Chondrocyte (in vitro differentiated cells): ENCODE results near the gene RASAL1. TPM values are rescaled to one million over a fixed set of nuclear protein-coding genes. Genes with fewer than 3 reads are reported as not detected.
A peak's percentile ranks its signal among the peaks of the same experiment; 100 is the strongest.

ENCODE experiments used
- DNase-seq: peaks from one replicate; pipeline ENCODE4 v3.0.0; 2021; ENCODE audit warnings: mixed read lengths, low spot score
- H3K27ac Mint-ChIP-seq: one replicate; pipeline ENCODE4 v1.8.0; 2021; ENCODE audit warnings: mild to moderate bottlenecking, moderate library complexity, mixed read lengths; ENCODE audit not compliant: unreplicated experiment
- H3K27me3 Mint-ChIP-seq: 2 replicates; pipeline ENCODE4 v1.8.0; 2021; ENCODE audit warnings: low read depth, mixed read lengths
- H3K36me3 Mint-ChIP-seq: 2 replicates; pipeline ENCODE4 v1.8.0; 2021; ENCODE audit warnings: low read depth, mixed read lengths
- H3K4me1 Mint-ChIP-seq: 2 replicates; pipeline ENCODE4 v1.8.0; 2021; ENCODE audit warnings: low read depth, mild to moderate bottlenecking, mixed read lengths
- H3K4me3 Mint-ChIP-seq: one replicate; pipeline ENCODE4 v1.8.0; 2021; ENCODE audit warnings: mild to moderate bottlenecking, moderate library complexity, mixed read lengths; ENCODE audit not compliant: unreplicated experiment
- H3K9me3 Mint-ChIP-seq: 2 replicates; pipeline ENCODE4 v1.8.0; 2021; ENCODE audit warnings: low read depth, mixed read lengths
- total RNA-seq: library from RNA; stranded (reverse); gene quantifications from 3 replicates; pipeline ENCODE4 v1.2.1, GENCODE V29; 2021
- TF ChIP-seq, protein P1 (sequence below): fragments of 200-600 bp; sonication (generic); IDR thresholded peaks from 2 replicates; pipeline ENCODE4 v1.5.0; 2021; ENCODE audit warnings: antibody characterized with exemption, mild to moderate bottlenecking, moderate library complexity

Gene RASAL1
- total RNA-seq, 1 donor from 2014 or later, result not detected

DNA sequence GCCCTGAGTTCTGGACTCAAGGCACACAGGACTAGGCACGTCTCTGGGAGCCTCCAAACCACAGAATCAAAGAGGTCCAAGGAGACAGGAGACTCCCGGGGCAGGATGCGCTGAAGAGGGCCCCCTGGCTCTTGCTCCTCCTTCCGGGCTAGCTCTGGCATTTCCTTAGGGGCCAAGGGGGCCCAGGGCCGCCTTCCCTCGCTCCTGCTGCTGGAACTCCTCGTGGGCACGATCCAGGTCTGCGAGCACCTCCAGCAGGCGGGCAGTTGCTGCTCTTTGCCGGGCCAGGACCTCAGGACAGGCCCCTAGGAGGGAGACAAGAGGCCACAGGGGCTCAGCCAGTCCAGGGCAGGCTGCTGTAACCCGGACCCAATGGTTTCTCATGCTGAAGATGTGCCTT lies 35.8 kb downstream of the RASAL1 start:
- no peaks in the 10 kb centered on the region for H3K9me3 Mint-ChIP-seq

DNA sequence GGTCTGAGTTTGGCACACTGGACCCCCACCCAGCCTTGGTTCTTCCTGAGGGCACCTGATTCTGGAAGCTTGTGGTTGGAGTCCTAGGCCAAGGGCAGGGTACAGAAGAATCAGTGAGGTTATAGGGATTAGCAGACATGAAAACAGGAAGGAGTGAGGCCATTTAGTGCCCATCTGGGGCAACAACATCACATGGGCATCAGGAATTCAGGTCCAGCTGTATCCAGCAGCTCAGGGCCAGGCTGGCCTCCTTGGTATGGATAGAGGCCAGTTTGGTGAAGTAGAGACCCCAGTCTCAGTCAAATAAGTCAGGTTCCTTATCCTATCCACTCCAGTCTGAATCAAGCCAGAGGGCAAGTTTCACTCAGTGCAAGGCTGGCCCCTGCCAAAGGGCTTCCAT lies 36.2 kb downstream of the RASAL1 start:
- Mint-ChIP-seq H3K27me3 (peaks cover 25% of the 10 kb centered on the region), H3K36me3 (no peaks in the 10 kb centered on the region), H3K4me3 (no peak overlapping the region), H3K9me3 (no peaks in the 10 kb centered on the region), H3K27ac (no peak overlapping the region), H3K4me1 (peaks cover 3% of the 10 kb centered on the region)
- no peak for DNase-seq
- TF ChIP-seq, protein P1, sequence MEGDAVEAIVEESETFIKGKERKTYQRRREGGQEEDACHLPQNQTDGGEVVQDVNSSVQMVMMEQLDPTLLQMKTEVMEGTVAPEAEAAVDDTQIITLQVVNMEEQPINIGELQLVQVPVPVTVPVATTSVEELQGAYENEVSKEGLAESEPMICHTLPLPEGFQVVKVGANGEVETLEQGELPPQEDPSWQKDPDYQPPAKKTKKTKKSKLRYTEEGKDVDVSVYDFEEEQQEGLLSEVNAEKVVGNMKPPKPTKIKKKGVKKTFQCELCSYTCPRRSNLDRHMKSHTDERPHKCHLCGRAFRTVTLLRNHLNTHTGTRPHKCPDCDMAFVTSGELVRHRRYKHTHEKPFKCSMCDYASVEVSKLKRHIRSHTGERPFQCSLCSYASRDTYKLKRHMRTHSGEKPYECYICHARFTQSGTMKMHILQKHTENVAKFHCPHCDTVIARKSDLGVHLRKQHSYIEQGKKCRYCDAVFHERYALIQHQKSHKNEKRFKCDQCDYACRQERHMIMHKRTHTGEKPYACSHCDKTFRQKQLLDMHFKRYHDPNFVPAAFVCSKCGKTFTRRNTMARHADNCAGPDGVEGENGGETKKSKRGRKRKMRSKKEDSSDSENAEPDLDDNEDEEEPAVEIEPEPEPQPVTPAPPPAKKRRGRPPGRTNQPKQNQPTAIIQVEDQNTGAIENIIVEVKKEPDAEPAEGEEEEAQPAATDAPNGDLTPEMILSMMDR, result no peak

More for the DNA sequence above, 35.8 kb downstream of the RASAL1 start:
- Mint-ChIP-seq H3K36me3 (no peaks in the 10 kb centered on the region), H3K4me3 (no peak overlapping the region), H3K4me1 (peaks cover 3% of the 10 kb centered on the region), H3K27me3 (peaks cover 25% of the 10 kb centered on the region), H3K27ac (no peak overlapping the region)
- DNase-seq, result no peak
- TF ChIP-seq, protein P1, result no peak

DNA sequence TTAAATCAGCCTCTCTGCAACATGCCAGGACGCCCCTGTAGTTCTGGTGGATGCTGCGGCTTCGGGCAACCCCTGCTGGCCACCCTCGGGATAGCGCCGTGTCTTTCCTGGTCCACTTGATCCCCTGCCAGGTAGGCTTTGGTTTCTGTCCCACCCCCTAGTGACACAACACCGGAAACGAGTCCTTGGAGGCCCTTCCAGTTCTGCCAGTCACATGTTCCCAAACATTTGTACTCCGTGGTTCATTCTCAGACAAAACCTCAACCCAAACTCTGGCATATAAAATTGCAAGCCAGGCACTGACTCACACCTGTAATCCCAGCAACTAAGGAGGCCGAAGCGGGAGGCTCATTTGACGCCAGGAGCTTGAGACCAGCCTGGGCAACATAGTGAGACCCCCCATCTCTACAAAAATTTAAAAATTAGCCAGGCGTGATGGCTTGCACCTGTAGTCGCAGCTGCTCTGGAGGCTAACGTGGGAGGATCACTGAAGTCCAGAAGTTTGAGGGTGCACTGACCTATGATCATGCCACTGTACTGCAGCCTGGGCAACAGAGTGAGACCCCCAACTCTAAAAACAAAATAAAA lies 37.0 kb downstream of the RASAL1 start:
- Mint-ChIP-seq H3K36me3 (no peaks in the 10 kb centered on the region), H3K27me3 (peaks cover 26% of the 10 kb centered on the region), H3K4me1 (peaks cover 3% of the 10 kb centered on the region), H3K4me3 (no peak overlapping the region), H3K27ac (no peak overlapping the region), H3K9me3 (no peaks in the 10 kb centered on the region)
- no peak for DNase-seq
- TF ChIP-seq, protein P1, result peak; percentile 83

DNA sequence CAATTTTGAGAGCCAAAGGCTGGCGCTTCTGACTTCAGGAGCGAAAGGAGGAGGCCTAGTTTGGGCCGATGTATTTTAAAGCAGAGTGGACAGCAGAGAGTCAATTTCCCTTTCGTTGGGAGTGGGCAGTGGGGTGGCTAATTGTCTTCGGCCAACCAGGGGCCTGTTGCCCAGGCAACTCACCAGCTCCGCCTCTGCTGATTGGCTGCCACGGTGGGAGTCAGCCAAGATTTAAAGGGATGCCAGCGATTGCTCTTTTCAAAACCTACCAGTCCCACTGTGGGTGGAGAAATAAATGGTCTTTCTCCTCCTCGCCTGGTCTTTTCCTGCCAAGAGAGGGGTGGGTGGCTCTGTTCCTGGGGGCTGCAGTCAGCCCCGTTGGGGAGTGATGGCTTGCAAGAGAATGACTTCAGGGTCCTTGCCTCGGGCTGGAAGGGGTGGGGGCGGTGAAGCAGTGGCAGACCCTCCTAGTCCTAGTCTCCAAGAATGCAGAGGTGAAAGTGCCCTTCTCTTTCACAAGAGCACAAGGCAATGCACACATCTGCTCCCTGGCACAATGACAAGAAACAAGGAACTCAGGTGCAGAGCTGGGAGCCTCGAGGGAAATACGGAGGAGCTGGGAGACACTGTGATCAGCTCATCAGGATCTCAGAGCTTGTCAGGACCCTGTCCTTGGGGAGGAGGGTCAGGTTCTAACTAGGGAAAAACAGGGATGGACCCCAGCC lies 37.7 kb downstream of the RASAL1 start:
- peaks cover 27% of the 10 kb centered on the region for H3K27me3 Mint-ChIP-seq
- H3K36me3 Mint-ChIP-seq, result no peaks in the 10 kb centered on the region
- TF ChIP-seq, protein P1, result no peak
- no peak overlapping the region for H3K4me3 Mint-ChIP-seq
- no peak for DNase-seq
- no peak overlapping the region for H3K27ac Mint-ChIP-seq
- no peaks in the 10 kb centered on the region for H3K9me3 Mint-ChIP-seq
- peaks cover 3% of the 10 kb centered on the region for H3K4me1 Mint-ChIP-seq

DNA sequence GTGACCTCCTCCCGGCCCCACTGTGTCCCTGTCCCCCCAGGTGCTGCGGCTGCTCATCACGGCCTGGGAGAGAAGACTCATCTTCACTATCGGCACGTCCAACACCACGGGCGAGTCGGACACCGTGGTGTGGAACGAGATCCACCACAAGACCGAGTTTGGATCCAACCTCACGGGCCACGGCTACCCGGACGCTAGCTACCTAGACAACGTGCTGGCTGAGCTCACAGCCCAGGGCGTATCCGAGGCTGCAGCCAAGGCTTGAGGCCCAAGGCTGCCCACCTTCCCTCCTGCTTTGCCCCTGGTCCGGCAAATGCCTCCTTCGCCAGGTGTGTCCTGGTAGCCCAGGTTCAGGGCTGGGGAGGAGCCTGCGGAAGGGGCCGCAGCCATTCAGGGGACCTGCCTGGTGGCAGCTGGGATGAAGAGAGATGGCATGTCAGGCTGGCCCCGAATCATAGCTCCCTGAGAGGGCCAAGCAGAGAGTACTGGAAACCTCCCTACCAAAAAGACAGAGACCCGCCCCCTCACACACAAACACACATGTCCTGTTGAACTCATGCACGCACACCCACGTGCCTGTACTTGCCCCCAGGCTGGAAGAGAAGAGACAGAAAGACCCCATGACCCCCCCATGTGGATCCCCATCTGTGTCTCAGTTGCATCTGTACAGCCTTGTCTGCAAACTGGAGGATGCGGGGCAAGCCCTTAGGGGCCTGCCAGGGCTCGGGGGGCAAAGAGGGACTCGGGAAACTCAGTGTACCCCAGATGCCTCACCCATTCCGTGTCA lies 38.7 kb downstream of the RASAL1 start:
- Mint-ChIP-seq H3K4me1 (peaks cover 6% of the 10 kb centered on the region), H3K36me3 (no peaks in the 10 kb centered on the region), H3K9me3 (no peaks in the 10 kb centered on the region), H3K27me3 (peaks cover 33% of the 10 kb centered on the region), H3K4me3 (no peak overlapping the region), H3K27ac (no peak overlapping the region)
- TF ChIP-seq, protein P1, result no peak
- DNase-seq, result no peak
